ENCODE results near the gene MRI1.
"Not testable (repeated sequence)": the region's sequence is repeated elsewhere in the genome, so short reads cannot be mapped to it uniquely, and the experiment has no call there.

Gene MRI1

DNA sequence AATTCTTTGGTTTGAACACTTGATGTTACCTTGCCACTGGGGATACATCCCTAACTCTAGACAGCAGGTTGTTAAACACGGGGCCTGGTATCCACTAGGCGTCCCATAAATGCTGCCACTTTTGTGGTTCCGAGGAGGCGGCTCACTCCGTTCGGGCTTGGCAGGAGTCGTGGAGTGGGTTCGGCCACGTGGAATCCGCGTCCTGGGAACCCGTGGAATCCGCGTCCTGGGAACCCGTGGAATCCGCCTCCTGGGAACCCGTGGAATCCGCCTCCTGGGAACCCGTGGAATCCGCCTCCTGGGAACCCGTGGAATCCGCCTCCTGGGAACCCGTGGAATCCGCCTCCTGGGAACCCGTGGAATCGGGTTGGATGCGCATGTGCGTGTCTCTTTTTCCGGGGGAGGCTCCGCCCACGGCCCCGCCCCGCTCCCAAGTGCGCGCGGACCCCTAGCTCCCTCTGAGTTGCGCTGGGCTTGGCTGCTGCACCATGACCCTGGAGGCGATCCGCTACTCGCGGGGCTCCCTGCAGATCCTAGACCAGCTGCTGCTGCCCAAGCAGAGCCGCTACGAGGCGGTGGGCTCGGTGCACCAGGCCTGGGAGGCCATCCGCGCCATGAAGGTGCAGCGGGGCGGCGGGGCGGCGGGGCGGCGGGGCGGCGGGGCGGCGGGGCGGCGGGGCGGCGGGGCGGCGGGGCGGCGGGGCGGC is at the start of gene MRI1:
Gene MRI1, plus strand, starts transcription at position 422 of the 707 bp plus-strand sequence. Its CDS starts 67 bp downstream, at position 489.
- DNase-seq: peak; percentile 59

DNA sequence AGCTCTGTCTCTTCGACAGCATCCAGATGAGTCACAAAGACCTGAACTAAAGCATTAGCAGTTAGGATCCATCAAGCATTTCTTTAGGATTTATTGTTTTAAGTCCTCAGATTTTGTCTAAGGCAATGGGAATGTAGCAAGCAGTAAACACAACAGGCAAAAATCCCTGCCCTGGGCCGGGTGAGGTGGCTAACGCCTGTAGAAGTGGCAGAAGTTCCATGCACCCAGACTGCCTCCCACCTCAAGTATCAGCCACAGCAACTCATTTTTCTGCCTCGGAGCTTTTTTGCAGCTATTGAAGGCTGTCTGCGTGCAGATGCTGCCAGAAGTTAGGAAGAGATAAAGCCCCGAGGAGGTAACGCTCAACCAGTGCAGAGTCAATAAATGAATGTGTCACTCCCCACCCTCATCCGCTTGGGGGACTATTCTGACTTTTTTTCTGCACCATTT is 47.1 kb upstream of the MRI1 start:
- no peak for DNase-seq

DNA sequence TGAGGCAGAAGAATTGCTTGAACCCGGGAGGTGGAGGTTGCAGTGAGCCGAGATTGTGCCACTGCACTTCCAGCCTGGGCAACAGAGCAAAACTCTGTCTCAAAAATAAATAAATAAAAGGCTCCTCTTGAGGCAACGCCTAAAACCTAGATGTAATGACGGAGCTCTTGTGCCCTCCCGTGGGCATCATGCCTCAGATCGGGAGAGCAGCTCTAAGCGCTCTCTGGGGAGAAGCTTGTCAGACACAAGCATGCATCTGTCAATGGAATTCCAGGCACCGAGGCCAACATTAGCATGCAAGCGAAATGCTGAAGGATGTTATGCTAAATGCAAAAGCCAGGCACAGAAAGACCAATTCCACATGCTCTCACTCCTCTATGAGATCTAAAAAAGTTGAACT is 45.6 kb upstream of the MRI1 start:
- DNase-seq: no peak

GRCh38 chr19:13722146-13722545 is 42.2 kb upstream of the MRI1 start:
- no peak for DNase-seq

DNA sequence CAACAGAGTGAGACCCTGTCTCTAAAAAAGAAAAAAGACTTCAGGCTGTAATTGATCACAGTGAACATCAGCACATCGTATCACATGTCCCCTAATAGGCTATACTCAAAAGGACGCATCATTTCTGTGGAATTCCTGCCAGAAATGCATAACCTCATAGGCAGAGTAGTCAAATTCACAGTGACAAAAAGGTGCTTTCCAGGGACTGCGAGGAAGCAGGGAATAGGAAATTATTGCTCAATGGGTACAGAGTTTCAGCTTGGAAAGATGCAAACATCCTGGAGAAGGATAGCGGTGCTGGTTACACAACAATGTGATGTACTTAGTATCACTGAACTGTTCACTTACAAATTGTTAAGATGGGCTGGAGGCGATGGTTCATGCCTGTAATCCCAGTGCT is 41.1 kb upstream of the MRI1 start:
- no peak for DNase-seq

DNA sequence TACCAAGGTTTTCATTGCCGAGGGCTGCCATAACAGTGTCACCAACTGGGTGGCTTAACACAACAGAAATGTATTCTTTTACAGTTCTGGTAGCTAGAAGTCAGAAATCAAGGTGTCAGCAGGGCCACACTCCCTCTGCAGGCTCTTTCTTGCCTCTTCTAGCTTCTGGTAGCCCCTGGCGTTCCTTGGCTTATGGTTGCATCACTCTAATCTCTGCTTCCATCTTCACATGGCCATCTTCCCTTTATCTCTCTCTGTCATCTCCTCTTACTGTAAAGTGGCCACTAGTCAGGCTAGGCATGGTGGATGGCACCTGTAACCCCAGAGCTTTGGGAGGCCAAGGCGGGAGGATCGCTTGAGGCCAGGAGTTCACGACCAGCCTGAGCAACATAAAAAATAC is 38.0 kb upstream of the MRI1 start:
- no peak for DNase-seq

DNA sequence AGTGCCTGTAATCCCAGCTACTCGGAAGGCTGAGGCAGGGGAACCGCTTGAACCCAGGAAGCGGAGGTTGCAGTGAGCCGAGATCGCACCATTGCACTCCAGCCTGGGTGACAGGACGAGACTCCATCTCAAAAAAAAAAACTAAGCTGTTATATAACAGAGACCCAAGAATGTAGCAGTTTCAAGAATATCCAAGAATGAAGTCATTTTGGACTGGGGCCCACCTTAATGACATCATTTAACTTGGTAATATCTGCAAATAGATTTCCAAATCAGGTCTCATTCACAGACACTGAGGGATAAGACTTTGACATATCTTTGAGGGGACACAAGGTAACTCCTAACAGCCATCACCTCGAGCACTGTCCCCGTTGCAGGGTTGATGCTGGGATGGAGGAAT is 36.5 kb upstream of the MRI1 start:
- no peak for DNase-seq

GRCh38 chr19:13729859-13730258 is 34.5 kb upstream of the MRI1 start:
- DNase-seq: no peak

- DNase-seq: peak; percentile 91
Observed at GRCh38 chr19:13731147-13731964, 33.0 kb upstream of the MRI1 start.

DNA sequence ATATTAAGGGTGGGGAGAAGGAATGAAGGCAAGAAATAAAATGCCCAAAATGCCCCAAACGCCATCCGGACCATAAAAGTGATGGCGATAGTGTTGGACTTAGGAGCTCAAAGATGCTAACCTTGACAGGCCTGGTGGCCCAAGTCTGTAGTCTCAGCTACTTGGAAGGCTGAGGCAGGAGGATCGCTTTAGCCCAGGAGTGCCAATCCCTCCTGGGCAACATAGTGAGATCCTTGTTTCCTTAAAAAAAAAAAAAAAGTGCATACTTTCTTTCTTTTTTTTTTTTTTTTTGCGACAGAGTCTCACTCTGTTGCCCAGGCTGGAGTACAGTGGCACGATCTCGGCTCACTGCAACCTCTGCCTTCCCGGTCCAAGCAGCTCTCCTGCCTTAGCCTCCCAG is 32.0 kb upstream of the MRI1 start:
- DNase-seq: no peak

DNA sequence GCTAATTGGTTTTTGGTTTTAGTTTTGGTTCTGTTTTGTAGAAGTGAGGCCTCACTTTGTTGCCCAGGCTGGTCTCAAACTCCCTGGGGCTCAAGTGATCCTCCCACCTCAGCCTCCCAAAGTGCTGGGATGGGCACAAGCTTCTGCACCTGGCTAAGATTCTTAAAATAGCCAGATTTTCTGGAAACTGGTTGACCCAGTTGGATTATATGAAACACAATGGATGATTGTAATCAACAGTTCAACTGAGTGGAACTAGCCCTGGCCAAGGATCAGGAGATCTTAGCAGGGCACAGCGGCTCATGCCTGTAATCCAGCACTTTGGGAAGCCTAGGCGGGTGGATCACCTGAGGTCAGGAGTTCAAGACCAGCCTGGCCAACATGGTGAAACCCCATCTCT is 29.6 kb upstream of the MRI1 start:
- DNase-seq: no peak

DNA sequence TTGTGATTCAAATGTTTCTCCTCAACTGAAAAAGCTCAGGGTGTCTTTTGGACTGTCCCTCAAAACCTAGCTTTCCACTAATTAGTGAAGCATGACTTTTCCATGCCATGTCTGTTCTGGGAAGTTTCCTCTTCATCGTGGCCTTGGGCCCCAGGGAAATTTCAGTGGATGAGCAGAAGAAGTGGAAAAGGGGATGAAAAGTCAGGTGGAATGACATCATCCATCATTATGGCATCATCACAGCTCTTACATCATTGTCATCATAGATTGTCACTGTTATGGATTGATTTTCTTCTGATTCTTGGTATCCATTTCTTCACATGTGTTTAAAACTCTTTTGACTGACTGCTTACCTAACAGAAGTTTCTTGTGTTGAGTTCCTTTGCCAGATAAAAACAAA is 26.2 kb upstream of the MRI1 start:
- no peak for DNase-seq

GRCh38 chr19:13741893-13742292 is 22.4 kb upstream of the MRI1 start:
- no peak for DNase-seq

DNA sequence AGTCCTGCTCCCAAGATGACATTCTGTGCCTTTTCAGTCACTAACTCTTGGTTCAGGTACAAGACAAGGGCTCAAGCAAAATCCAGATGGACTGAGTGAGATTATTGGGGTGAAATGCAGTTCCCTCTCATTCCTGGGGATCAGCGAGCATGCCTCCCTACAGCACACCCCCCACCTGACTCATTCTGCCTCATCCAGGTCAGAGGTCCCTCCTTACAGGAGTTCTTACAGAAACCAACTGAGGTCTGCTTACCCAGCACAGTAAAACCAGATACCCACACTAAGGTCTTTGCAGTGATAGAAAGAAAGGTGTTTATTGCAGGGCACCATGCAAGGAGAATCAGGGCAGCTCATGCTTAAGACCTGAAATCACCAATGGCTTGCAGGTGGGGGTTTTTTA is 21.6 kb upstream of the MRI1 start:
- DNase-seq: no peak

DNA sequence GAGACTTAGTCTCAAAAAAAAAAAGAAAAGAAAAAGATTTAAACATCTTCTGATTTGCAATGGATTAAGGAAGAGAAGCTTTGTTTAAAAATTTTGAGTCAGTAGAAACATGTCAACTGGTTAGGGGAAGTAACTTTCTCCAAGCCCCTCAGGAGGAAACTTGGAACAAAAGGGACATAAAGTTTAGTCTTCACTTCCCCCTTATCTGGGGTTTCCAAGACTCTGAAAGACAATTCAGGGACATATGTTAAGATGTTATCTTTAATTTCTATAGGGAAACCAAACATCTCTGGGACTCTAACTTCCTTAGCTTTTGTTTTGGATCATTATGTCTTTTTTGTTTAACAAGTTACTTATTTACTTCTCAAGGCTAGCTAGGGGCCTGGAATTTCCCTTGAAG is 20.1 kb upstream of the MRI1 start:
- DNase-seq: no peak

- DNase-seq: no peak
Observed at GRCh38 chr19:13747098-13747453, 17.2 kb upstream of the MRI1 start.

- peak; percentile 6 for DNase-seq
Observed at GRCh38 chr19:13748169-13748828, 16.0 kb upstream of the MRI1 start.

- DNase-seq: no peak
Observed at GRCh38 chr19:13751436-13751835, 12.9 kb upstream of the MRI1 start.

GRCh38 chr19:13753622-13754021 is 10.7 kb upstream of the MRI1 start:
- DNase-seq: not testable (repeated sequence)

GRCh38 chr19:13756210-13756609 is 8.1 kb upstream of the MRI1 start:
- no peak for DNase-seq

DNA sequence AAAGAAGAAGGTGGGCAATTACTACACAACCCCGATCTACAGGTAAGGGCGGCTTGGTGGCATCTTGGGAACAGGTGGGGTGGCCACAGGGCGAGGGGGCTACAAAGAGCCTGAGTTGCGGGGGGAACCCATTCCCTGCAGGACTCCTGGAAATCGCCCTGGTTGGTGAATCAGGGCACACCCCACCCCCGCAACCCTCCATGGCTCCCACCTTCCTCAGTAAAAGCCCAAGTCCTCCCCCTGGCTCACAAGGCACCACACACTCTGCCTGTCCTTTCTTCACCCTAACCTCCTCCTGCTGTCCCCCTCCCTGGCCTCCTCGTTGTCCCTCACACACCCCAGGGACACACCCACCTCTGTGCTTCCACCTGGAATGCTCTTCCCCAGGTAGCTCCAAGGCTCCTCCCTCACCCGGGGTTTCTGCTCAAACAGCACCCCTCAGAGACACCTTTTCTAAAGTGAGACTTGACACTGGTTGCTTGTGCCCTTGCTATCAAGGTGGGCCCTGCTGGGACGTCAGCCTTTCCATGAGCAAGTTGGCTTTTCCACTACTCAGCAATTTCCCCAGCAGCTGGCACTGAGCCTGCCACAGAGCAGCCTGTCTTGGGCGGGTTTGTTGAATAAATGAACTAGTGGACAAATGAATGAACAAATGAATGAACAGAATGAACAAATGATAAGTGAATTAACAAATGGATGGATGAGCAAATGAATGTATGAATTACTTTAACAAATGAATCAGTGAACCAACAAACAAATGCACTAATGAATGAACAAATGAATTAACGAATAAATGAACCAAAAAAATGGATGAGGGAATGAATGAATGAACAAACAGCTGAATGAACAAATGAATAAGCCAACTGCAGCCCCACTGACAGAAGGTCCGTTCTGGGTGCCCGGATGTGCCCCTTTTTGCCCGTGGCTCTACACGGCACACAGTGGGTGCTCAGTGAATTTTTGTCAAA is 6.2 kb upstream of the MRI1 start:
- no peak for DNase-seq

DNA sequence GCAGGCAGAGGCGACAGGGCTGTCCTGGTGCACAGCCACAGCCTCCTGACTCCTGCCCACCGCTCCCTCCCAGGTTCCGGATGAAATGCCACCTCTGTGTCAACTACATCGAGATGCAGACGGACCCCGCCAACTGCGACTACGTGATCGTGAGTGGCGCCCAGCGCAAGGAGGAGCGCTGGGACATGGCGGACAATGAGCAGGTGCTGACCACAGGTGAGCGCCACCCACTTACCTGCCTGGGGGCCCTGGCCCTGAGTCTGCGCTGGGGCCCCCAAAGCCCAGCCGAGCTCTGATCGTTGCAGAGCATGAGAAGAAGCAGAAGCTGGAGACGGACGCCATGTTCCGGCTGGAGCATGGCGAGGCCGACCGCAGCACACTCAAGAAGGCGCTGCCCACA is 5.5 kb upstream of the MRI1 start:
- no peak for DNase-seq

DNA sequence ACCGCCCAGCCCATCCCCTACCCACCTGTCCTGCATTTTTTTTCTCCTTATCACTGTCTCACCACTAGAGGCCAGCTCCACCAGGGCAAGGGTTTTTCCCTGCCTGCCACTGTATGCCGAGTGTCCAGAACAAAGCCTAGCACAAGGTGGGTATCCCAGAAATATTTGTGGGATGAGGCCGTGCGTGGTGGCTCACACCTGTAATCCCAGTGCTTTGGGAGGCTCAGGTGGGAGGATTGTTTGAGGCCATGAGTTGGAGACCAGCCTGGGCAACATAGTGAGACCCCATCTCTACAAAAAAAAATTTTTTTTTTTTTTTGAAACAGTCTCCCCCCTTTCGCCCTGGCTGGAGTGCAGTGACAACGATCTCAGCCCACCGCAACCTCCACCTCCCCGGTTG is 2.9 kb upstream of the MRI1 start:
- DNase-seq: no peak
